HUES64 (cell line): ENCODE data around the gene DENND5B.
"Not testable (repeated sequence)": the region's sequence is repeated elsewhere in the genome, so short reads cannot be mapped to it uniquely, and the experiment has no call there.

ENCODE experiments used
- H3K27ac ChIP-seq: 2 replicates; pipeline ENCODE4 v1.7.0; 2013; ENCODE audit warnings: low read depth, low read length, inconsistent platforms
- H3K27me3 ChIP-seq: 2 replicates; pipeline ENCODE4 v1.6.1; 2013; ENCODE audit warnings: mild to moderate bottlenecking, low read length; ENCODE audit not compliant: insufficient read depth
- H3K36me3 ChIP-seq: 2 replicates; pipeline ENCODE4 v1.6.1; 2013; ENCODE audit warnings: mild to moderate bottlenecking, low read length; ENCODE audit not compliant: insufficient read depth
- H3K4me1 ChIP-seq: 2 replicates; pipeline ENCODE4 v1.6.1; 2013; ENCODE audit warnings: mild to moderate bottlenecking, low read length, moderate library complexity; ENCODE audit not compliant: insufficient read depth
- H3K4me3 ChIP-seq: 2 replicates; pipeline ENCODE4 v1.5.1; 2013; ENCODE audit warnings: mild to moderate bottlenecking, low read length, moderate library complexity
- H3K9ac ChIP-seq: 2 replicates; pipeline ENCODE4 v1.6.1; 2013; ENCODE audit warnings: mild to moderate bottlenecking, low read depth, low read length
- H3K9me3 ChIP-seq: 2 replicates; pipeline ENCODE4 v1.6.1; 2013; ENCODE audit warnings: low read depth, low read length; ENCODE audit not compliant: insufficient read depth
- WGBS: fragments of 150-250, 120-280 bp; methylation state at CpG from one replicate; pipeline ENCODE4 v1.1.7; 2013; ENCODE audit warnings: missing lambda C conversion rate; 5-methylcytosine and 5-hydroxymethylcytosine counted together

The DENND5B gene

DNA sequence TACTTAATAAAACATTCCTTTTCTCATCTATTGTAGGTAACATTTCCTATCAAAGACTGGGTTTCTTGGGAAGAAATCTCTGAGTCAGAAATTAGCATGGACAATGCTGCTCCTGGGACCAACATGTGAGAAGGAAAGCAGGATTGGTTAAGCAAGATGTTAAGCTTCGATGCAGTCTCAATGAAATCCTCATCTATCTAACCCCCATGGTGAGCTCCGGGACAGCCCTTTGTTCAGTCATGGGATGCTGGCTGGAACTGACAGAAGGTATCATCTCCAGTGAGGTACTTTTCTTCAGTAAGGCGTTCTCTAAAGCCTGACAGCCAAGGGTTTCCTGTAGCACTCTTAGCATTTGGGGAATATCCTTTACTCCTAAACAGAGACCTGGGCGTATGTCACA, 182.2 kb downstream of the DENND5B start:
- Histone ChIP-seq H3K9me3 (no peaks in the 10 kb centered on the region), H3K4me1 (no peaks in the 10 kb centered on the region), H3K4me3 (no peak overlapping the region), H3K27ac (no peak overlapping the region), H3K27me3 (no peaks in the 10 kb centered on the region), H3K36me3 (peaks cover 3% of the 10 kb centered on the region; the same call in 1 of the 2 replicates), H3K9ac (no peak overlapping the region)
- 95% methylated on average over 4 of the region's 4 CpGs for WGBS

GRCh38 chr12:31407562-31407961, 183.4 kb downstream of the DENND5B start:
- WGBS: 100% methylated on average over 1 of the region's 1 CpG

GRCh38 chr12:31406345-31406744, 184.6 kb downstream of the DENND5B start:
- Histone ChIP-seq H3K4me1 (no peaks in the 10 kb centered on the region), H3K27ac (no peak overlapping the region), H3K36me3 (no peaks in the 10 kb centered on the region), H3K9me3 (no peaks in the 10 kb centered on the region), H3K27me3 (no peaks in the 10 kb centered on the region), H3K4me3 (no peak overlapping the region), H3K9ac (no peak overlapping the region)
- 95% methylated on average over 1 of the region's 1 CpG for WGBS

More at GRCh38 chr12:31407562-31407961, 183.4 kb downstream of the DENND5B start:
- Histone ChIP-seq H3K27me3 (no peaks in the 10 kb centered on the region), H3K4me1 (no peaks in the 10 kb centered on the region), H3K4me3 (no peak overlapping the region), H3K27ac (no peak overlapping the region), H3K9me3 (no peaks in the 10 kb centered on the region), H3K9ac (no peak overlapping the region), H3K36me3 (no peaks in the 10 kb centered on the region)

DNA sequence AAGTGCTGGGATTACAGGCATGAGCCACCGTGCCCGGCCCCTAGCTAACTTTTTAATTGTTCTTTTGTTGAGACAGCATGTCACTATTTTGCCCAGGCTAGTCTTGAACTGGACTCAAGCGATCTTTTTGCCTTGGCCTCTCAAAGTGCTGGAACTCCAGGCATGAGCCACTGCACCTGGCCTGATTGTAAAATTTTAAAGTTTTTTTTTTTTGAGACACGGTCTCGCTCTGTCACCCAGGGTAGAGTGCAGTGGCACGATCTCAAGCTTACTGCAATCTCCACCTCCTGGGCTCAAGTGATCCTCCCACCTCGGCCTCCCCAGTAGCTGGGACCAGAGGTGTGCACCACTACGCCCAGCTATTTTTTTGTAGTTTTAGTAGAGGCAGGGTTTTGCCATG, 185.9 kb downstream of the DENND5B start:
- WGBS: 95% methylated on average over 8 of the region's 8 CpGs
- H3K9ac ChIP-seq: no peak overlapping the region
- no peaks in the 10 kb centered on the region for H3K4me1 ChIP-seq

DNA sequence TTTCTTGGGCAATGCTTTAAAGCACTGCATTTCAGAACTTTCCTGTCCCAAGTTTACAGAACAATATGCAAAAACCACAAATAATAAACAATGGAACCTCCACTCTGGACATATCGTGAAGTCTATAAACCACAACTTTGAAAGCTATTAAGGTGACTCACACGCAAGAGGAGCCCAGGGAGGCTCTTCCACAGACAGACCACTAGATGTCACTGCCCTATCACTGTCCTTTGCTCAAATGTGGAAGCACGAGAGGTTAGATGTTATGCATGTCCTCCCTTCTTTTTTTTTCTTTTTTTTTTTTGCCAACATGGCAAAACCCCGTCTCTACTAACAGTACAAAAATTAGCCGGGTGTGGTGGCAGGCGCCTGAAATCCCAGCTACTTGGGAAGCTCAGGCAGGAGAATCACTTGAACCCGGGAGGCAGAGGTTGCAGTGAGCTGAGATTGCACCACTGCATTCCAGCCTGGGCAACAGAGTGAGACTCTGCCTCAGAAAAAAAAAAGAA, 187.8 kb downstream of the DENND5B start:
- H3K4me3 ChIP-seq, H3K9me3 ChIP-seq, H3K9ac ChIP-seq, H3K36me3 ChIP-seq, H3K27me3 ChIP-seq, H3K4me1 ChIP-seq, H3K27ac ChIP-seq: not testable (repeated sequence)
- WGBS: 33% methylated on average over 7 of the region's 7 CpGs

More for the DNA sequence above, 185.9 kb downstream of the DENND5B start:
- Histone ChIP-seq H3K36me3 (no peaks in the 10 kb centered on the region), H3K4me3 (no peak overlapping the region), H3K9me3 (no peaks in the 10 kb centered on the region), H3K27me3 (no peaks in the 10 kb centered on the region), H3K27ac (no peak overlapping the region)

DNA sequence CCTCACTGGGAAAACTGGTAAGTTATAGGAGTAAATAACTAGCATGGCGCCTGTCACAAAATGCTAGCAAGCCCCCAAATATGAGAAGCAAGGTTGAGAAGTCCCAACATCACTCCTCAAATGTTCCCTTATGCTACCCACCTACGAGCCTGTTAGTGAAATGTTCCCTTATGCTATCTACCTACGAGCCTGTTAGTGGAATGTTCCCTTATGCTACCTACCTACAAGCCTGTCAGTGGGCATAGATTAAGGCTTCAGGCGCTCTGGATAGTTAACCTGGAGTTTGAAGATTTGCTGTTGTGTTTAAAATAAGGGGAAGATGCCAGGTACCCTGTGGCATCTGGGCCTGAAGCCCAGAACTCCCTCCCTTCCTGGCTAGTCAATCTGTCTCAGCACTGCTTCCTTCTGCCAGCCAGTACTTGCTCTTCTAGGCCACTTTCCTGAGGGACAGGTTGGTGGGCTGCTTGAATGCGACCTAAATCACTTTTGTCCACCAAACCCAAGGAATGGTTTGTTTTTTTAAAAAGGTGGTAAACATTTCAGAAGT, 197.9 kb downstream of the DENND5B start:
- no peak overlapping the region for H3K4me3 ChIP-seq
- no peaks in the 10 kb centered on the region for H3K27me3 ChIP-seq
- H3K9ac ChIP-seq: no peak overlapping the region
- peaks cover 8% of the 10 kb centered on the region; the same call in 1 of the 2 replicates for H3K36me3 ChIP-seq
- no peaks in the 10 kb centered on the region for H3K9me3 ChIP-seq
- H3K27ac ChIP-seq: no peak overlapping the region
- WGBS: 94% methylated on average over 5 of the region's 5 CpGs
- H3K4me1 ChIP-seq: peaks cover 18% of the 10 kb centered on the region; the same call in 1 of the 2 replicates

DNA sequence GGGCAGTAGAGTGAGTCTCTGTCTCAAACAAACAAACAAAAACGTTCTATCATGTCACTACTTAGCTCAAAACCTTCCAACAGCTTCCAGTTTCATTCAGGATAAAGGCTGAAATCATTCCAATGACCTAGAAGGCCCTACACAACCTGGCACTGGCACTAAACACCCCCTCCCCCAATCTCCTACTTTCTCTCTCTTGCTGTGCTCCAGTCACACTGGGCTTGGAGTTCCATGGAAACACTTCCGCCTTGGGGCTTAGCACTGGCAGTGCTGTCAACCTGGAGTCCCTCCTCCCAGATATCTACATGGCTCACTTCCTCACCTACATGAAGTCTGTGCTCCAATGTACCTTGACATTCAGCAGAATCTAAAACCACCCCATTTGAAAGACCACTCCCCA, 199.9 kb downstream of the DENND5B start:
- Histone ChIP-seq H3K4me1 (peaks cover 37% of the 10 kb centered on the region), H3K4me3 (no peak overlapping the region), H3K9ac (no peak overlapping the region), H3K36me3 (peaks cover 8% of the 10 kb centered on the region; the same call in 1 of the 2 replicates), H3K27me3 (no peaks in the 10 kb centered on the region), H3K9me3 (no peaks in the 10 kb centered on the region), H3K27ac (no peak overlapping the region)
- WGBS: 75% methylated on average over 2 of the region's 2 CpGs

GRCh38 chr12:31388713-31389112, 202.2 kb downstream of the DENND5B start:
- Histone ChIP-seq H3K36me3 (peaks cover 8% of the 10 kb centered on the region; the same call in 1 of the 2 replicates), H3K27me3 (no peaks in the 10 kb centered on the region), H3K27ac (no peak overlapping the region), H3K4me1 (peaks cover 55% of the 10 kb centered on the region), H3K9me3 (no peaks in the 10 kb centered on the region), H3K9ac (no peak overlapping the region), H3K4me3 (no peak overlapping the region)
- WGBS: 100% methylated on average over 1 of the region's 4 CpGs

DNA sequence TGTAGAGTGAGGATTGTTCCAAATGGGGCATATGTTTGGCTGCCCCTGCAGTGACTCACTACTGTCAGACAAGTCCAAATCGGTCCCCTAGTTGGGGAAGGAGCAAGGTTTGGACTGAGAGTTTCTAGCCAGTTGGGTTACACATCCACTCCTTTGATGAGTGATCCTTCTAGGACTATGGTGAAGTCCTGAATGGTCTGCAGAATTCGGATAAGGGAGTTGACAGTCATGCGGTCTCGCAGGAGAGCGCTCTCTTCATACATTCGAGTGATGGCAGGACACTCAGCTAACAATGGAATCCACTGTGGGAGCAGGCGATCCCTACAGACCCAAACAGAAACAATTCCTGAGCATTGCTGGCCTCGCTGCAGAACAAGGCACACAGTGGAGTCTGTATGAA, 203.5 kb downstream of the DENND5B start:
- peak overlapping the region; percentile 99 for H3K27ac ChIP-seq
- WGBS: 50% methylated on average over 8 of the region's 8 CpGs
- no peaks in the 10 kb centered on the region for H3K27me3 ChIP-seq
- no peak overlapping the region for H3K4me3 ChIP-seq
- H3K9me3 ChIP-seq: no peaks in the 10 kb centered on the region
- peaks cover 66% of the 10 kb centered on the region for H3K4me1 ChIP-seq
- peaks cover 8% of the 10 kb centered on the region; the same call in 1 of the 2 replicates for H3K36me3 ChIP-seq
- peak overlapping the region; percentile 96 for H3K9ac ChIP-seq

- Histone ChIP-seq H3K9me3 (0 out of 2 replicates have a peak, but pooled peaks cover 3% of the 10 kb centered on the region), H3K9ac (peak overlapping the region; percentile 96), H3K27ac (peak overlapping the region; percentile 99), H3K27me3 (no peaks in the 10 kb centered on the region), H3K4me1 (peaks cover 69% of the 10 kb centered on the region), H3K36me3 (peaks cover 8% of the 10 kb centered on the region; the same call in 1 of the 2 replicates), H3K4me3 (peak overlapping the region; percentile 52)
- WGBS: 0% methylated on average over 1 of the region's 2 CpGs
These were observed 203.9 kb downstream of the DENND5B start for GRCh38 chr12:31387011-31387410.

GRCh38 chr12:31386364-31386777, 204.6 kb downstream of the DENND5B start:
- H3K4me3 ChIP-seq: peak overlapping the region; percentile 52
- peak overlapping the region; percentile 96 for H3K9ac ChIP-seq
- H3K9me3 ChIP-seq: 0 out of 2 replicates have a peak, but pooled peaks cover 8% of the 10 kb centered on the region
- peak overlapping the region; percentile 99 for H3K27ac ChIP-seq
- H3K27me3 ChIP-seq: no peaks in the 10 kb centered on the region
- WGBS: under 1% methylated on average over 2 of the region's 2 CpGs
- peaks cover 69% of the 10 kb centered on the region for H3K4me1 ChIP-seq
- H3K36me3 ChIP-seq: peaks cover 8% of the 10 kb centered on the region; the same call in 1 of the 2 replicates
